ENCODE data around the gene CAPZA2.

DNA sequence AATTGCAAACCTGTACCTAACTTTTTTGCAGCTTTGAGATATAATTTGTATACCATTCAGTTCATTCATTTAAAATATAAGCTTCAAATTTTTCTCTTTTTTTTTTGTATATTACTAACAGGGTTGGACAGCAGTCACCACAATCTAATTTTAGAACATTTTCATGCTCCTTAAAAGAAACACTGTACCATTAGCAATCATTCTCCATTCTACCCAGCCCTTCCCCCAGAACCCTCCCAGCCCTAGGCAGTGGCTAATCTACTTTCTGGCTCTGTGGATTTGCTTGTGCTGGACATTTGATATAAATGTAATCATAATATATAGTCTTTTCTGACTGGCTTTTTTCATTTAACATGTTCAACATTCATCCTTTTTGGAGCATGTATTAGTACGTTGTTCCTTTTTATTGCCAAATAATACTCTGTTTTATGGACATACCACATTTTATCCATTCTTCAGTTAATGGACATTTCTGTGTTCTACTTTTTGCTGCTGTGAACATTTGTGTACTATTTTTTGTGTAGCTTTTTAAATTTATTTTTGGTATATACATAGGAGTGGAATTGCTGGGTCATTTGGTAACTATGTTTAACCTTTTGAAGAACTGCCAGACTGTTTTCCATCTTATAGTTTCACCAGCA lies 50.0 kb downstream of the CAPZA2 start:
- no peak for TF ChIP-seq FOXM1 (IDR thresholded peaks at IDR 0.05; ENCODE audit: borderline replicate concordance, low read depth)
- TF ChIP-seq, protein P1, sequence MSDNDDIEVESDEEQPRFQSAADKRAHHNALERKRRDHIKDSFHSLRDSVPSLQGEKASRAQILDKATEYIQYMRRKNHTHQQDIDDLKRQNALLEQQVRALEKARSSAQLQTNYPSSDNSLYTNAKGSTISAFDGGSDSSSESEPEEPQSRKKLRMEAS (IDR thresholded peaks at IDR 0.05), result no peak

Measured in Ishikawa (cell line).